Nucleus accumbens (tissue), 56 donors: ENCODE results near the gene GDE1.
A peak's percentile ranks its signal among the peaks of the same experiment; 100 is the strongest.
"Not testable (repeated sequence)": the region's sequence is repeated elsewhere in the genome, so short reads cannot be mapped to it uniquely, and the experiment has no call there.

Experiments used
- DNase-seq, 56 donors: peaks; one replicate each; lab custom pipeline; 2025; lab: John Stamatoyannopoulos, UW

Gene GDE1

GRCh38 chr16:19521471-19522396 is at the start of gene GDE1:
Gene GDE1 (minus strand): TSS chr16:19522098. CDS start chr16:19521964, 134 bp downstream.
- DNase-seq = peak; percentile 80 to 99 (median 95)

- DNase-seq = no peak
These were observed 45.7 kb upstream of the GDE1 start for GRCh38 chr16:19567560-19567959.

DNA sequence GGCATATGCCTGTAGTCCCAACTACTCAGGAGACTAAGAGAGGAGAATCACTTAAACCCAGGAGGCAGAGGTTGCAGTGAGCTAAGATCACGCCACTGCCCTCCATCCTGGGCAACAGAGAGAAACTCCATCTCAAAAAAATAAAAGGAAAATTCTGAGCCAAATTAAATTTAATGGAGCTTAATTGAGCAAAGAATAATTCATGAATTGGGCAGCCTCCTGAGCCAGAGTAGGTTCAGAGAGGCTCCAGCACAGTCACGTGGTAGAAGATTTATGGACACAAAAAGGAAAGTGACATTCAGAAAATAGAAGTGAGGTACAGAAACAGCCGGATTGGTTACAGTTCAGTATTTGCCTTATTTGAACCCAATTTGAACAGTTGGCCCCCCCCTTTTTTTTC is 44.5 kb upstream of the GDE1 start:
- DNase-seq = no peak

- no peak for DNase-seq
These were observed 41.5 kb upstream of the GDE1 start for GRCh38 chr16:19563377-19563776.

DNA sequence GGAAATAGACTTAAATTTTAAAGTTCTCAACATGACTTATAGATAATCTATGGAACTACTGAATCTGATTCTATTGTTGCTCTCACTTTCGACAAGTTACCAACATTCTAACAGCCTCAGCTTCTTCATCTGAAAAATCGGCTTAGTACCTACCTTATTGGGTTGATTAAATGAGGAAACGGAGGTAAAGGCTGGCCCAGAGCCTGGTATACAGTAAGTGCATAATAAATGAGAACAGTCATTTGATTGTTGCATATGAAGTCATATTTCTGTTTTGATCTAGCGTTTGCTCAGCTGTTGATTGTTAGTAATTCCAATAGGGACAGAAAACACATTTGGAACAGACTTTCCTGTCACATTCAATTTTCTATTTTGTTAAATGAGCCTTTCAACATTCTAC is 38.2 kb upstream of the GDE1 start:
- no peak for DNase-seq

DNA sequence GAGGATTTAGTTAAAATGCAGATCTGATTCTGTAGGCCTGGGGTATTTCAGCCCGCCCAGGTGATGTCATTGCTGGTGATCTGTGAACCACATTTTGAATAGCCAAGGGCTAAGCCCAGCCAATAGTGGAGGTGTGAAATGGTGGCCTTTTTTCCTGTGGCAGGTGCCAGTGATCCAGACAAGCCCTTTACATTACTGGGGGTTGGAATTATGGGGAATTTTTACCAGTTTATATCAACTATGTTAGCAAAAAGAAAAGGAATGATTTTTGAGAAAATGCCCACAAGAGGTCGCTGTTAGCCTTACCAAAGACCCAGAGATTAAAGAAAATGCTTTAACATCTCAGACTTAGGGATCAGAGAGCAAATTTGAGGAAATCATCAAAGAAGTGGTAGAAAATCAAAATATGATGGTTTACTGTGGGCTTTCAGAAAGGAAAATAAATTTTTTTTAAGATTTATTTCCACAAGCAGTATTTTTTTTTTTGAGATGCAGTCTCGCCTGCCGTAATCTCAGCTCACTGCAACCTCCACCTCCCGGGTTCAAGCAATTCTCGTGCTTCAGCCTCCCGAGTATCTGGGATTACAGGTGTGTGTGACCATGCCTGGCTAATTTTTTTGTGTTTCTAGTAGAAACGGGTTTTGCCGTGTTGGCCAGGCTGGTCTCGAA is 37.5 kb upstream of the GDE1 start:
- peak in 2 of 56 donors; percentile 5 to 6 for DNase-seq

GRCh38 chr16:19555938-19556771 is 34.3 kb upstream of the GDE1 start:
- DNase-seq = peak in 1 of 56 donors; percentile 71

DNA sequence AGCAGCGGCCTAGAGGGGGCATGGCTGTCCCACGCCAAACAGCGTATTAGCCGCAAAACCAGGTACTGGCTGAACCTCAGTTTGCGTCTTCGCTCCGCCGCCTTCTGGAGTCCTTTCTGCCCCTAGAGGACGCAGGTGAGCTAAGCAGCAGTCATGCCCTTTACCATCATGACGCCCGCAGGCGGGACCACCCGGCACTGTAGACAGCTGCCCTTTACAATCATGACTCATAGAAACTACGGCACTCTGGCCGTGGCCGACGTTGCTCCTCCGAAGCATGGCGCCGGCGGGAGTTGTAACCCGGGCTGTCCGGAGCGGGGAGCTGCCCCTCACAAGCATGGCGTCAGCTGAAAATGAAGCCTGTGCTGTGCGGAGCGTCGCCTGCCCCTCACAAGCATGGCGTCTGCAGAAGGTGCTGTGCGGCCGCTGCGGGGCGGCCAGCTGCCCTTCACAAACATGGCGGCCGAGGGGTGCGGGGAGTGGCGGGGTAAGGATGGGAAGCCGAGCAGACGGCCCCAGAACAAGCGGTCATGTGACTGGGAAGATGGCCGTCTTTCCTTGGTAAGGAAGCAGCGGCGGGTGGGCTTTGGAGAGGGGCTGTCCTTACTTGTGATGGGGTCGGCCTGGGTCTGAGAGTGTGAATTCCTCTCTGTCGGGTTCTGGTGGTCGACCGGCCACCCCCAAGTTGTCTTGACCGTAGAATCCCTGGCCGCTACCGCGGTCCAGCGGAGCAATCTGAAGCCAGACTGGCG is 33.5 kb upstream of the GDE1 start, which contains the start of gene VPS35L:
TSS of gene VPS35L (plus strand) at position 518 of the 752 bp plus-strand sequence. CDS start at position 545, 27 bp downstream.
- DNase-seq = peak; percentile 75 to 99 (median 96)

- DNase-seq = no peak
These were observed 27.8 kb upstream of the GDE1 start for GRCh38 chr16:19549673-19550072.

GRCh38 chr16:19548144-19548543 is 26.2 kb upstream of the GDE1 start:
- DNase-seq = no peak

DNA sequence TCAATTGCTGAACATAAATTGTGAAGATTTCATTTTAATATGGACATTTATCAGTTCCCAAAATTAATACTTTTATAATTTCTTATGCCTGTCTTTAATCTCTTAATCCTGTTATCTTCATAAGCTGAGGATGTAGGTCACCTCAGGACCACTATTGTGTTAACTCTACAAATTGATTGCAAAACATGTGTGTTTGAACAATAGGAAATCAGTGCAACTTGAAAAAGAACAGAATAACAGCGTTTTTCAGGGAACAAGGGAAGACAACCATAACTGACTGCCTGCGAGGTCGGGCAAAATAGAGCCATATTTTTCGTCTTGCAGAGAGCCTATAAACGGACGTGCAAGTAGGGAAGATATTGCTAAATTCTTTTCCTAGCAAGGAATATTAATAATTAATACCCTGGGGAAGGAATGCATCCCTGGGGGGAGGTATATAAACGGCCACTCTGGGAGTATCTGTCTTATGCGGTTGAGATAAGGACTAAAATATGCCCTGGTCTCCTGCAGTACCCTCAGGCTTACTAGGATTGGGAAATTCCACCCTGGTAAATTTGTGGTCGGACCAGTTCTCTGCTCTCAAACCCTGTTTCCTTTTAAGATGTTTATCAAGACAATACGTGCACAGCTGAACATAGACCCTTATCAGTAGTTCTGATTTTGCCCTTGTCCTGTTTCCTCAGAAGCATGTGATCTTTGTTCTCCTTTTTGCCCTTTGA is 21.5 kb upstream of the GDE1 start:
- DNase-seq = not testable (repeated sequence)

DNA sequence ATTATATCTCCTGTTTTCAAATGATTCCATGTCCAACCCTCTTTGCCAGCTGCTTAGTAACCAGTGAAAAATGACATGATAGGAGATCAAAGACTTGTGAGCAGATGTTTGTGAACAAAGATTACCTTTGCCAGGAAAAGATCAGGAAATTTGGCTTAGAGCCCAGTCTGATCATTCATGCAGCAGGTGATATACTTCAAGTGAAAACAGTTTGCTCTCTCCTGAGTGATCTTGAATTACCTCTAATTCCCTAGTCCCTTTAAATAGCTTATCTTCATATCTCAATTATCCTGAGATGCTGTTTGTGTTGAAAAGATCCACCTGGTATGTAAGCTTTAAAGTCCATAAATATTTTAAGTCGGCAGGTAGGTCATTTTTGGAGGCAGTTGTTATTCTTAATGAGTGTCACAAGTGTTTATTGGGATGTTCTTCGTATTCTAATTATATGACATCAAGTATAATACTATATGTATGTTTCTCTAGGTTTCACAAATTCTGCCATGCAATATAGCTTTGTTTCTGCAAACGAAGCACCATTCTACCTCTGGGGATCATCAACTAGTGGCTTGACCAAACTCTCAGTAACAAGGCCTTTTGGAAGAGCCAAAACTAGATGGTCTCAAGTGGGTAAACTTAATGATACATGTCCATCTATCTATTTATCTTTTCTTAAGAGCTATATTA is 20.4 kb upstream of the GDE1 start:
- no peak for DNase-seq

DNA sequence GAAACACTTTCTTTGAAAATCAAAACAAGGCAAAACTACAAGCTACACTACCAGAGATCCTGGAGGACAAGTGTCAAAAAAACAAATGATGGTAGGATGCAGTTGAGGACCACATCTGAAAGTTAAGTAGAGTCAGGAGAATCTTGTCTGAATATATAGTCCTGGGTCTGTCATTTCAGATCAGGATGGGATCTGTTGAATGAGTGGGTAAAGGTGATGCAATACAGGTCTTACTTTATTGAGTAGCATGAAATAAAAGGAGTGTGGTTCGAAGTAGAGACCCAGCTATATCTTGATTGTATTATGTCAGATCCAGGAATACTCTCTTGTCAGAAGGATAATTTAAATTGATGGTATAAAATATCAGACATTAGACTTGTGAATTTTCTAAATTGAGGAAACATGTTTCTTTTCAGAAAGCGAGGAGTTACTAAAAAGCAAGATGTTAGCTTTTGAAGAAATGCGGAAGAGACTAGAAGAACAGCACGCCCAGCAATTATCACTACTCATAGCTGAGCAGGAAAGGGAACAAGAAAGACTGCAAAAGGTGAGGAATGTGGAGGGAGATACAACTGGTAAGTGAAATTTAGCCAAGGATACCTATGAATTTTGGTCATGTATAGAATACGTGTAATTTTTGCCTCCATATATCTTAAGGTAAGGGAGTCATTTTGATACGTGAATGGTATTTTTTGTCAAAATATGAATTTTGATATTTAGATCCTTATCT is 18.5 kb upstream of the GDE1 start:
- no peak for DNase-seq

- DNase-seq = no peak
These were observed 10.7 kb upstream of the GDE1 start for GRCh38 chr16:19532601-19533000.

DNA sequence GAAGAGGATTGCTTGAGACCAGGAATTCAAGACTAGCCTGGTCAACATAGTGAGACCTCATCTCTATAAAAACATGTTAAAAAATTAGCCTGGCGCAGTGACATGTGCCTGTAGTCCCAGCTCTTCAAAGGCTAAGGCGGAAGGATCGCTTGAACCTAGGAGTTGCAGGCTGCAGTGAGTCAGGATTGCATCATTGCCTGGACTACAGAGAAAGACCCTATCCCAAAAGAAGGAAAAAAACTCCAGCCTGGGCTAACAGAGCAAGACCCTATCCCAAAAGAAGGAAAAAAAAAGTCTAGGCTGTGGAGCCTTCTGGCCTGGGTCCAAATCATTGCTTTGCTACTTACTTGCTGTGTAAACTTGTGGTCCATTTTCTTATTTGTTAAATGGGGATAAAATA is 6.8 kb upstream of the GDE1 start:
- DNase-seq = peak in 1 of 56 donors; percentile 7

- DNase-seq = no peak
These were observed 5.3 kb upstream of the GDE1 start for GRCh38 chr16:19527161-19527560.

DNA sequence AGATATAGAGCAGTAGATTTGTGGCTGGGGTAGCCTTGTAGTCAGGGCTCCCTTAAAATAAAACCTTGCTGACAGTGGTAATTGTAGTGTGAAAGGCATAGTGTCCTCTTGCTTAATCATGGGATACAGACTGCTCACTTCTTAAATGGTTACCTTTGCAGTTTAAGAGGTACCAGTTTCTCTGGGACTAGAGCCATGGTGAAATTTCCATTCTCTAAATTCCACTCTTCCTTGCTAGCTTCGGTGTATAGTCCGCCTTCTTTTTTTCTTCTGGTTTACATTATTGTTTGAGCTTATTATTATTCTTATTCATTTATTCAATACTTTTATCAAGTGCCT is 3.5 kb upstream of the GDE1 start:
- DNase-seq = no peak
